ENCODE data around the gene ARHGAP9.

DNA sequence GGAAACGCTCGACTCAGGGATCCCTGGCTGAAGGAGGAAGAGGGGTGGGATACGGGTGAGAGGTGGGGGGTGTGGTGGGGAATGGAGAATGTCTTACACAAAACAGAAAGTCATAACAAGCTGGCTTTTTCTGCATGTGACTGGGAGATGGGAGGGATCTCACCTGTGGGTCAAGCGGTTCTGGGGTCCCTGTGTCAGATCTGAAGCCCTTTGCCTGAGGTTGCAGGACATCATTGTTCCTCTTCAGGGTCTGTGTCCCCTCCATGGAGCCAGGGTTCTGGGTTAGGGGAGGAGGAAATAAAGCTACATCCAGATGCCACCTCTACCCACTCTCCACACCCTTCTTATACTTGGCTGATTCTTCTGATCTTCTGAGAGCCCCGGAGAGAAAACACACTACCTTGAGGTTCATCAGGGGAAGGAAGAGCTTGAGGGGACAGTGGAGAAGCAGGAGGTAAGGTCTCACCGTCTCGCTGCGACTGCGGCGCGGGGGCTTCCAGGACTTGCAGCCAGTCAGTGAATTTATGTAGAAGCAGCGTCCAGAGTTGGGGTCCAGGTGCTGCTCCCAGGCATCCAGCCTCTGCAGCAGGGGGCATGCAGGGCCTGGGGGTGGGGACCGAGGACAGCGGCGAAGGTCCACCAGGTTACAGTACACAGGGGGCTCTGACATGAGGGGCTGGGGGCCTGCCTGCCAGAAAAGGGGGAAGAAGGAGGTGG, 2.5 kb downstream of the ARHGAP9 start:
- TF ChIP-seq, protein P1, sequence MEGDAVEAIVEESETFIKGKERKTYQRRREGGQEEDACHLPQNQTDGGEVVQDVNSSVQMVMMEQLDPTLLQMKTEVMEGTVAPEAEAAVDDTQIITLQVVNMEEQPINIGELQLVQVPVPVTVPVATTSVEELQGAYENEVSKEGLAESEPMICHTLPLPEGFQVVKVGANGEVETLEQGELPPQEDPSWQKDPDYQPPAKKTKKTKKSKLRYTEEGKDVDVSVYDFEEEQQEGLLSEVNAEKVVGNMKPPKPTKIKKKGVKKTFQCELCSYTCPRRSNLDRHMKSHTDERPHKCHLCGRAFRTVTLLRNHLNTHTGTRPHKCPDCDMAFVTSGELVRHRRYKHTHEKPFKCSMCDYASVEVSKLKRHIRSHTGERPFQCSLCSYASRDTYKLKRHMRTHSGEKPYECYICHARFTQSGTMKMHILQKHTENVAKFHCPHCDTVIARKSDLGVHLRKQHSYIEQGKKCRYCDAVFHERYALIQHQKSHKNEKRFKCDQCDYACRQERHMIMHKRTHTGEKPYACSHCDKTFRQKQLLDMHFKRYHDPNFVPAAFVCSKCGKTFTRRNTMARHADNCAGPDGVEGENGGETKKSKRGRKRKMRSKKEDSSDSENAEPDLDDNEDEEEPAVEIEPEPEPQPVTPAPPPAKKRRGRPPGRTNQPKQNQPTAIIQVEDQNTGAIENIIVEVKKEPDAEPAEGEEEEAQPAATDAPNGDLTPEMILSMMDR (IDR thresholded peaks at IDR 0.05), result no peak
- TF ChIP-seq POLR2A (IDR thresholded peaks at IDR 0.05), result no peak
